Duodenal mucosa (tissue), 2 donors: ENCODE results near the gene CENPX.

Source experiments
- H3K27ac ChIP-seq: one replicate; pipeline ENCODE4 v1.7.0; 2013; ENCODE audit warnings: low read depth, low read length
- H3K27me3 ChIP-seq, 2 donors: one replicate each; pipeline ENCODE4 v1.7.0; 2013; ENCODE audit warnings: low read length in 2 of 2, control low read depth in 1 of 2; ENCODE audit not compliant: insufficient read depth in 2 of 2, control insufficient read depth in 1 of 2
- H3K36me3 ChIP-seq, 2 donors: one replicate each; pipeline ENCODE4 v1.7.0; 2013; ENCODE audit warnings: low read length in 2 of 2, control low read depth in 1 of 2; ENCODE audit not compliant: insufficient read depth in 2 of 2, control insufficient read depth in 1 of 2
- H3K4me1 ChIP-seq, 2 donors: one replicate each; pipeline ENCODE4 v1.7.0; 2013; ENCODE audit warnings: low read length in 2 of 2, control low read depth in 1 of 2; ENCODE audit not compliant: insufficient read depth in 2 of 2, control insufficient read depth in 1 of 2
- H3K4me3 ChIP-seq, 2 donors: one replicate each; pipeline ENCODE4 v1.7.0; 2013; ENCODE audit warnings: low read length in 2 of 2, low read depth in 1 of 2
- H3K9ac ChIP-seq, 2 donors: one replicate each; pipeline ENCODE4 v1.7.0; 2013; ENCODE audit warnings: low read length in 2 of 2, low read depth in 1 of 2
- H3K9me3 ChIP-seq, 2 donors: one replicate each; pipeline ENCODE4 v1.7.0; 2013; ENCODE audit warnings: low read length in 2 of 2, control low read depth in 1 of 2; ENCODE audit not compliant: control insufficient read depth in 1 of 2

Gene CENPX

GRCh38 chr17:82055023-82055964, 32.6 kb upstream of the CENPX start:
- H3K27me3 ChIP-seq = no peaks in the 10 kb centered on the region
- H3K36me3 ChIP-seq = peaks cover 15 to 66% of the 10 kb centered on the region in 2 donors
- H3K4me3 ChIP-seq = no peak overlapping the region
- H3K9me3 ChIP-seq = no peaks in the 10 kb centered on the region
- H3K27ac ChIP-seq = no peak overlapping the region
- H3K9ac ChIP-seq = no peak overlapping the region
- H3K4me1 ChIP-seq = peaks cover 11 to 25% of the 10 kb centered on the region in 2 donors

- no peaks in the 10 kb centered on the region for H3K27me3 ChIP-seq
- H3K36me3 ChIP-seq = peaks cover 13 to 60% of the 10 kb centered on the region in 2 donors
- no peak overlapping the region for H3K4me3 ChIP-seq
- no peak overlapping the region for H3K27ac ChIP-seq
- no peaks in the 10 kb centered on the region for H3K9me3 ChIP-seq
- no peak overlapping the region for H3K9ac ChIP-seq
- peaks cover 11 to 29% of the 10 kb centered on the region in 2 donors for H3K4me1 ChIP-seq
Observed at GRCh38 chr17:82054351-82055022, 31.8 kb upstream of the CENPX start.

- peak overlapping the region in 1 of 2 donors; percentile 89 for H3K4me3 ChIP-seq
- peaks cover 13 to 53% of the 10 kb centered on the region in 2 donors for H3K36me3 ChIP-seq
- no peak overlapping the region for H3K27ac ChIP-seq
- no peak overlapping the region for H3K9ac ChIP-seq
- peaks cover 11 to 29% of the 10 kb centered on the region in 2 donors for H3K4me1 ChIP-seq
- no peaks in the 10 kb centered on the region for H3K27me3 ChIP-seq
- H3K9me3 ChIP-seq = no peaks in the 10 kb centered on the region
Observed at GRCh38 chr17:82053556-82054263, 31.0 kb upstream of the CENPX start.

GRCh38 chr17:82053130-82053529, 30.5 kb upstream of the CENPX start:
- Histone ChIP-seq H3K27me3 (no peaks in the 10 kb centered on the region), H3K4me3 (peak overlapping the region; percentile 87 to 89), H3K4me1 (peaks cover 11 to 29% of the 10 kb centered on the region in 2 donors), H3K9me3 (no peaks in the 10 kb centered on the region), H3K9ac (no peak overlapping the region), H3K27ac (no peak overlapping the region), H3K36me3 (peaks cover 10 to 50% of the 10 kb centered on the region in 2 donors)

- Histone ChIP-seq H3K4me1 (peaks cover 11 to 29% of the 10 kb centered on the region in 2 donors), H3K27ac (no peak overlapping the region), H3K36me3 (peaks cover 10 to 50% of the 10 kb centered on the region in 2 donors)
Observed at GRCh38 chr17:82052638-82053059, 30.0 kb upstream of the CENPX start.

GRCh38 chr17:82051776-82052637, 29.3 kb upstream of the CENPX start, which contains the start of the genes GPS1 and RFNG:
Gene GPS1, plus strand, starts transcription at chr17:82051898. Its CDS starts 34 bp downstream, at chr17:82051932.
Gene RFNG, minus strand, starts transcription at chr17:82051811. Its CDS starts 45 bp downstream, at chr17:82051766.
- peaks cover 10 to 49% of the 10 kb centered on the region in 2 donors for H3K36me3 ChIP-seq

More at GRCh38 chr17:82052638-82053059, 30.0 kb upstream of the CENPX start:
- H3K9ac ChIP-seq = peak overlapping the region; percentile 70
- no peaks in the 10 kb centered on the region for H3K27me3 ChIP-seq
- H3K4me3 ChIP-seq = peak overlapping the region; percentile 87 to 89
- no peaks in the 10 kb centered on the region for H3K9me3 ChIP-seq

GRCh38 chr17:82050761-82051641, 28.3 kb upstream of the CENPX start:
- no peaks in the 10 kb centered on the region for H3K27me3 ChIP-seq

More at GRCh38 chr17:82051776-82052637, 29.3 kb upstream of the CENPX start, which contains the start of the genes GPS1 and RFNG:
- H3K27ac ChIP-seq = no peak within 1 kb of the TSS
- H3K4me1 ChIP-seq = peaks cover 11 to 29% of the 10 kb centered on the region in 2 donors
- H3K9me3 ChIP-seq = no peaks in the 10 kb centered on the region
- peak within 1 kb of the TSS; percentile 87 to 89 for H3K4me3 ChIP-seq
- H3K9ac ChIP-seq = peak within 1 kb of the TSS; percentile 70
- no peaks in the 10 kb centered on the region for H3K27me3 ChIP-seq

GRCh38 chr17:82050152-82050760, 27.6 kb upstream of the CENPX start:
- Histone ChIP-seq H3K9ac (peak overlapping the region; percentile 31 to 49), H3K27ac (no peak overlapping the region), H3K9me3 (no peaks in the 10 kb centered on the region), H3K4me1 (peaks cover 11 to 29% of the 10 kb centered on the region in 2 donors), H3K27me3 (no peaks in the 10 kb centered on the region), H3K36me3 (peaks cover 8 to 34% of the 10 kb centered on the region in 2 donors), H3K4me3 (peak overlapping the region; percentile 62 to 87)

More at GRCh38 chr17:82050761-82051641, 28.3 kb upstream of the CENPX start:
- Histone ChIP-seq H3K9me3 (no peaks in the 10 kb centered on the region), H3K4me1 (peaks cover 11 to 29% of the 10 kb centered on the region in 2 donors), H3K36me3 (peaks cover 10 to 39% of the 10 kb centered on the region in 2 donors), H3K27ac (no peak overlapping the region), H3K9ac (peak overlapping the region; percentile 31 to 49), H3K4me3 (peak overlapping the region; percentile 62 to 87)
